WTC11 (cell line): ENCODE measurements around the gene TMEM186.

Experiments
- CTCF ChIP-seq: fragments of 200-600 bp; IDR thresholded peaks from 2 replicates; pipeline ENCODE4 v1.8.0; 2022; ENCODE audit warnings: antibody characterized with exemption
- NFYB ChIP-seq: sonication (generic); formaldehyde crosslinking; conservative IDR thresholded peaks from 2 replicates; pipeline ENCODE4 v1.8.0; 2022; ENCODE audit warnings: low read depth, missing genetic modification reagents
- NR2C2 ChIP-seq: sonication (generic); formaldehyde crosslinking; IDR thresholded peaks from 2 replicates; pipeline ENCODE4 v1.8.0; 2022; ENCODE audit warnings: mild to moderate bottlenecking, missing genetic modification reagents

GRCh38 chr16:8762254-8762653 is 35.2 kb downstream of the TMEM186 start:
- TF ChIP-seq CTCF: no peak
- TF ChIP-seq NFYB (CRISPR knock-in tag): no peak
- no peak for TF ChIP-seq NR2C2 (CRISPR knock-in tag)
